H1 (cell line): ENCODE measurements around the gene DLEC1. TPM values are rescaled to one million over a fixed set of nuclear protein-coding genes. Genes with fewer than 3 reads are reported as not detected.

ENCODE experiments used
- CTCF ChIA-PET: fragments of 300-600 bp; sonication (Branson Sonifier 250); formaldehyde crosslinking; loops from one replicate; lab custom pipeline; 2021; ENCODE audit not compliant: partially characterized antibody; lab: Charles Lee
- POLR2A ChIA-PET: fragments of 300-600 bp; sonication (Branson Sonifier 250); formaldehyde crosslinking; loops from one replicate; lab custom pipeline; 2021; ENCODE audit warnings: inconsistent platforms; ENCODE audit not compliant: partially characterized antibody; lab: Charles Lee
- DNase-seq, 2 experiments: peaks; one replicate each; pipeline versions ENCODE4 v3.0.0 to v3.0.0-alpha.2; 2010 to 2022; ENCODE audit warnings: low spot score in 2 of 2, low read depth in 1 of 2, mixed read lengths in 1 of 2
- FAIRE-seq: peaks from 2 replicates; lab custom pipeline; 2011; peaks lifted over from hg19 to GRCh38; lab: Jason Lieb, UNC
- H2AFZ ChIP-seq: 2 replicates; pipeline ENCODE4 v1.8.1; 2012; ENCODE audit warnings: low read length, inconsistent platforms
- H2AK5ac ChIP-seq: 2 replicates; pipeline ENCODE4 v1.6.1; 2013; ENCODE audit warnings: low read depth, low read length
- H2BK120ac ChIP-seq: replicated peaks from 2 replicates; pipeline ENCODE3; 2013; ENCODE audit warnings: low read depth, low read length, inconsistent platforms
- H2BK12ac ChIP-seq: 2 replicates; pipeline ENCODE4 v1.6.1; 2013; ENCODE audit warnings: low read depth, low read length
- H2BK15ac ChIP-seq: 2 replicates; pipeline ENCODE4 v1.6.1; 2013; ENCODE audit warnings: low read length
- H2BK20ac ChIP-seq: 2 replicates; pipeline ENCODE4 v1.6.1; 2013; ENCODE audit warnings: low read length
- H2BK5ac ChIP-seq: 2 replicates; pipeline ENCODE4 v1.6.1; 2013; ENCODE audit warnings: low read depth, low read length
- H3K14ac ChIP-seq: 2 replicates; pipeline ENCODE4 v1.6.1; 2013; ENCODE audit warnings: inconsistent platforms; ENCODE audit not compliant: insufficient read length
- H3K18ac ChIP-seq: 2 replicates; pipeline ENCODE4 v1.6.1; 2013; ENCODE audit warnings: low read length; ENCODE audit errors: extremely low read depth
- H3K23ac ChIP-seq: 2 replicates; pipeline ENCODE4 v1.6.1; 2013; ENCODE audit warnings: inconsistent platforms; ENCODE audit not compliant: insufficient read length
- H3K23me2 ChIP-seq: 2 replicates; pipeline ENCODE4 v1.6.1; 2013; ENCODE audit warnings: low read depth, low read length
- H3K27ac ChIP-seq: 2 replicates; pipeline ENCODE4 v1.6.1; 2011; ENCODE audit warnings: low read depth, low read length, inconsistent platforms
- H3K27me3 ChIP-seq, 4 experiments: replicated peaks in 1 of 4; 1 replicate in 1 of 4; 2 replicates in 3 of 4; pipeline versions ENCODE4 v1.6.1 to v1.8.1; 2011 to 2013; ENCODE audit warnings: low read length in 3 of 4, mild to moderate bottlenecking in 3 of 4, inconsistent platforms in 2 of 4, mixed read lengths in 2 of 4, moderate library complexity in 1 of 4; ENCODE audit not compliant: control insufficient read depth in 3 of 4, insufficient read depth in 3 of 4; ENCODE audit errors: extremely low read depth in 1 of 4
- H3K36me3 ChIP-seq, 4 experiments: 2 replicates each; pipeline versions ENCODE4 v1.6.1 to v1.8.1; 2011 to 2013; ENCODE audit warnings: mild to moderate bottlenecking in 4 of 4, low read length in 3 of 4, moderate library complexity in 2 of 4, control low read depth in 1 of 4, inconsistent platforms in 1 of 4; ENCODE audit not compliant: insufficient read depth in 4 of 4, control insufficient read depth in 2 of 4
- H3K4ac ChIP-seq: replicated peaks from 2 replicates; pipeline ENCODE3; 2013; ENCODE audit warnings: low read length, low read depth, mixed read lengths, inconsistent platforms; ENCODE audit not compliant: insufficient read length
- H3K4me1 ChIP-seq, 4 experiments: replicated peaks in 1 of 4; 1 replicate in 1 of 4; 2 replicates in 3 of 4; pipeline versions ENCODE4 v1.6.1 to v1.8.1; 2011 to 2013; ENCODE audit warnings: low read length in 3 of 4, inconsistent platforms in 2 of 4, mixed read lengths in 1 of 4; ENCODE audit not compliant: insufficient read depth in 4 of 4, control insufficient read depth in 3 of 4
- H3K4me2 ChIP-seq, 2 experiments: 2 replicates each; pipeline versions ENCODE4 v1.6.1 to v1.8.1; 2011 to 2013; ENCODE audit warnings: low read depth in 2 of 2, low read length in 2 of 2, control low read depth in 1 of 2, inconsistent platforms in 1 of 2, mild to moderate bottlenecking in 1 of 2; ENCODE audit not compliant: insufficient read depth in 1 of 2
- H3K4me3 ChIP-seq, 4 experiments: fragments of 200-600, 300-600 bp in 1 of 4; sonication (generic), shearing (Covaris generic), sonication (Bioruptor Twin) in 1 of 4; 2 replicates each; pipeline versions ENCODE4 v1.5.1 to v1.8.1; 2011 to 2016; ENCODE audit warnings: low read length in 4 of 4, low read depth in 3 of 4, control low read depth in 2 of 4, inconsistent platforms in 2 of 4, mild to moderate bottlenecking in 2 of 4, mixed read lengths in 1 of 4, moderate library complexity in 1 of 4; ENCODE audit not compliant: insufficient read depth in 2 of 4; ENCODE audit errors: extremely low read depth in 1 of 4
- H3K56ac ChIP-seq: replicated peaks from 2 replicates; pipeline ENCODE3; 2013; ENCODE audit warnings: low read depth, mild to moderate bottlenecking, mixed read lengths, low read length, inconsistent platforms; ENCODE audit not compliant: insufficient read length
- H3K79me1 ChIP-seq: 2 replicates; pipeline ENCODE4 v1.6.1; 2013; ENCODE audit warnings: low read depth, low read length, control low read depth
- H3K79me2 ChIP-seq, 2 experiments: 2 replicates each; pipeline versions ENCODE4 v1.6.1 to v1.8.1; 2012 to 2013; ENCODE audit warnings: low read length in 2 of 2, mild to moderate bottlenecking in 2 of 2, inconsistent platforms in 1 of 2; ENCODE audit not compliant: insufficient read depth in 2 of 2, control insufficient read depth in 1 of 2
- H3K9ac ChIP-seq, 4 experiments: replicated peaks in 1 of 4; 1 replicate in 1 of 4; 2 replicates in 3 of 4; pipeline versions ENCODE4 v1.6.1 to v1.8.1; 2011 to 2013; ENCODE audit warnings: low read depth in 3 of 4, low read length in 3 of 4, control low read depth in 2 of 4, mild to moderate bottlenecking in 2 of 4, moderate library complexity in 2 of 4, inconsistent platforms in 1 of 4; ENCODE audit errors: extremely low read depth in 1 of 4
- H3K9me3 ChIP-seq, 2 experiments: 2 replicates each; pipeline versions ENCODE4 v1.6.1 to v1.8.1; 2012 to 2013; ENCODE audit warnings: mild to moderate bottlenecking in 2 of 2, moderate library complexity in 2 of 2, control low read depth in 1 of 2, inconsistent platforms in 1 of 2, low read depth in 1 of 2, low read length in 1 of 2, mixed read lengths in 1 of 2; ENCODE audit not compliant: insufficient read depth in 2 of 2
- H4K20me1 ChIP-seq, 2 experiments: replicated peaks in 1 of 2; 2 replicates each; pipeline versions ENCODE3 to v1.8.1; 2011 to 2013; ENCODE audit warnings: inconsistent platforms in 2 of 2, low read length in 2 of 2, mild to moderate bottlenecking in 1 of 2; ENCODE audit not compliant: insufficient read depth in 2 of 2, control insufficient read depth in 1 of 2
- H4K5ac ChIP-seq: 2 replicates; pipeline ENCODE4 v1.6.1; 2013; ENCODE audit warnings: low read length, low read depth, mixed read lengths, inconsistent platforms; ENCODE audit not compliant: insufficient read length
- H4K8ac ChIP-seq: 2 replicates; pipeline ENCODE4 v1.8.0; 2013; ENCODE audit warnings: mild to moderate bottlenecking, moderate library complexity, low read length, inconsistent platforms; ENCODE audit not compliant: insufficient read depth; ENCODE audit errors: extremely low read depth
- H4K91ac ChIP-seq: replicated peaks from 2 replicates; pipeline ENCODE3; 2013; ENCODE audit warnings: low read length, mixed read lengths, inconsistent platforms; ENCODE audit not compliant: insufficient read length
- ATF3 ChIP-seq: IDR thresholded peaks from 2 replicates; pipeline ENCODE4 v1.6.1; 2011; ENCODE audit warnings: low read depth, mild to moderate bottlenecking, low read length; ENCODE audit not compliant: insufficient read depth
- BRCA1 ChIP-seq: IDR thresholded peaks from 2 replicates; pipeline ENCODE4 v1.6.1; 2012; ENCODE audit warnings: low read depth, low read length, improper control_type of control experiment
- JUND ChIP-seq: IDR thresholded peaks from 2 replicates; pipeline ENCODE4 v1.6.1; 2011; ENCODE audit warnings: mild to moderate bottlenecking, improper control_type of control experiment, low read length
- RAD21 ChIP-seq, 2 experiments: IDR thresholded peaks in 1 of 2; conservative IDR thresholded peaks in 1 of 2; 2 replicates each; pipeline ENCODE4 v1.6.1; 2011; ENCODE audit warnings: low read depth in 2 of 2, low read length in 2 of 2, improper control_type of control experiment in 1 of 2, inconsistent platforms in 1 of 2, mild to moderate bottlenecking in 1 of 2, moderate library complexity in 1 of 2
- SAP30 ChIP-seq: fragments of 300-600 bp; sonication (generic); IDR thresholded peaks from 2 replicates; pipeline ENCODE4 v1.7.1; 2012; ENCODE audit warnings: low read length, moderate library complexity, mild to moderate bottlenecking, inconsistent platforms; ENCODE audit not compliant: insufficient read depth, insufficient replicate concordance
- SIX5 ChIP-seq: IDR thresholded peaks from 2 replicates; pipeline ENCODE4 v1.6.1; 2011; ENCODE audit warnings: mild to moderate bottlenecking, low read depth, low read length
- TAF7 ChIP-seq: optimal IDR thresholded peaks from 2 replicates; pipeline ENCODE3; 2011; ENCODE audit warnings: low read depth, mild to moderate bottlenecking, inconsistent platforms, low read length, moderate library complexity, borderline replicate concordance
- WGBS, 2 experiments: shearing (Covaris generic) in 1 of 2; methylation state at CpG; one replicate each; pipeline versions ENCODE4 v1.1.6 to v1.1.7; 2013 to 2015; ENCODE audit warnings: low lambda C conversion rate in 2 of 2, mixed read lengths in 2 of 2, inconsistent platforms in 1 of 2, low coverage in 1 of 2, missing lambda C conversion rate in 1 of 2; ENCODE audit not compliant: insufficient replicate concordance in 2 of 2, insufficient coverage in 1 of 2, insufficient read length in 1 of 2; ENCODE audit errors: extremely low coverage in 1 of 2, missing lambda C conversion rate in 1 of 2; 5-methylcytosine and 5-hydroxymethylcytosine counted together
- polyA plus RNA-seq, 7 experiments: library from polyadenylated mRNA; depleted of rRNA in 3 of 7; stranded (reverse) in 5 of 7; unstranded in 2 of 7; fragments of >200 nt in 5 of 7; fragments of 200-250 nt in 2 of 7; gene quantifications; 1 replicate in 5 of 7; 2 replicates in 1 of 7; 4 replicates in 1 of 7; pipeline versions ENCODE4 v1.2.1 to v1.2.3, GENCODE V29; 2011 to 2013; ENCODE audit warnings: missing spikeins in 2 of 7, mixed read lengths in 2 of 7
- total RNA-seq: library from RNA; stranded (reverse); fragmentation: NEBNext Ultra II Directional; extraction: Animal tissue kit (Norgen Biotek cat#: 25700); gene quantifications from 2 replicates; pipeline ENCODE4 v1.2.1, GENCODE V29; 2021

DLEC1 gene
- total and polyA plus RNA-seq, 2 of the 8 experiments (the other 6 are each of a cell fraction or from before 2014, with no cell fraction given): 0.26 to 0.76 TPM

DNA sequence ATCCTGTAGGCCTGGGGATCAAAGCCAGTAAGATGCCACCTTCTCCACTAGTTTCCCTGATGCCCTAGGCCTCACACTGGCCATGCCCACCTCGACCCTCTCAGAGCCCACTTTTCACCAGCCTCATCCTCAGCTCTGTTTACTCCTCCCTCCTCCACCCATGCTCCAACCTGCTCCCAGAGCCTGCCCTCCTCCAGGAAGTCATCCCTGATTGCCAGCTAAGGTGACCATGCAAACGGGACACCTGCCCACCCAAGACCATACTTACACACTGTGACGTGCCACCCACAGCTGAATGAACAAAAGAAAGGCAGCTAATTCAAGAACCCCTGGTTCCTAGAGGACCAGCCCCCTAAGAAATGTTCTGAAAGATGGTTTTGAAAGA is 18.7 kb upstream of the DLEC1 start:
- Histone ChIP-seq H3K79me1 (no peaks in the 10 kb centered on the region; the same call in 1 of the 2 replicates), H4K20me1 (peaks cover 6 to 9% of the 10 kb centered on the region in 2 experiments), H3K14ac (no peak overlapping the region), H3K4me2 (no peak overlapping the region), H2BK120ac (no peak overlapping the region), H3K36me3 (peaks cover 0 to 7% (median 2%) of the 10 kb centered on the region in 4 experiments; a peak in 2 of 8 replicates), H2BK5ac (no peak overlapping the region), H3K9me3 (no peaks in the 10 kb centered on the region), H3K9ac (no peak overlapping the region), H3K27me3 (peaks cover 0 to 4% (median 0%) of the 10 kb centered on the region in 4 experiments; a peak in 3 of 7 replicates), H2AK5ac (no peak overlapping the region), H2BK20ac (no peak overlapping the region), H2BK12ac (no peak overlapping the region), H3K4me3 (no peak overlapping the region), H4K5ac (no peak overlapping the region), H3K79me2 (no peaks in the 10 kb centered on the region), H3K56ac (no peak overlapping the region), H2AFZ (no peak overlapping the region), H3K23ac (no peak overlapping the region), H3K18ac (no peak overlapping the region), H4K8ac (no peak overlapping the region), H2BK15ac (no peak overlapping the region), H3K23me2 (peaks cover 6% of the 10 kb centered on the region; the same call in 1 of the 2 replicates), H4K91ac (no peak overlapping the region), H3K4me1 (peaks cover 0 to 4% (median 2%) of the 10 kb centered on the region in 4 experiments; a peak in 3 of 7 replicates), H3K27ac (no peak overlapping the region), H3K4ac (no peak overlapping the region)
- no peak for DNase-seq
- 80% methylated on average over 3 of the region's 3 CpGs; no CpG with 5 or more reads in 1 of the 2 experiments for WGBS, 2 experiments
- CTCF ChIA-PET: interaction anchor here (1.5 to 4.3 kb wide), 5 partner anchors 9 to 46 kb away, joined by 3 to 54 read pairs (median 7); no protein-coding TSS in a partner anchor
- no peak for FAIRE-seq
- POLR2A ChIA-PET: no interaction called here
- TF ChIP-seq SIX5 (no peak), RAD21 (IDR thresholded peaks at IDR 0.05 in 1 of 2, conservative IDR thresholded peaks at IDR 0.05 in 1 of 2; ENCODE audit: low read depth in 2 of 2, low read length in 2 of 2) (no peak), JUND (no peak), BRCA1 (no peak), TAF7 (no peak), SAP30 (no peak), ATF3 (no peak)
